ENCODE measurements around the gene ARL15. TPM values are rescaled to one million over a fixed set of nuclear protein-coding genes. Genes with fewer than 3 reads are reported as not detected.

The ARL15 gene
- total RNA-seq, 1 experiment from 2014 or later: 15.4 TPM

GRCh38 chr5:53940921-53941320, 369.5 kb downstream of the ARL15 start:
- Histone ChIP-seq H3K36me3 (no peaks in the 10 kb centered on the region), H3K27me3 (replicated peaks) (no peaks in the 10 kb centered on the region), H3K4me1 (replicated peaks) (peaks cover 16% of the 10 kb centered on the region), H3K4me3 (no peak overlapping the region), H3K27ac (no peak overlapping the region), H3K9me3 (replicated peaks) (no peaks in the 10 kb centered on the region)
- DNase-seq (ENCODE audit: low read depth in 1 of 2, low spot score in 2 of 2): no peak

GRCh38 chr5:53937467-53937866, 372.9 kb downstream of the ARL15 start:
- Histone ChIP-seq H3K9me3 (replicated peaks) (no peaks in the 10 kb centered on the region), H3K4me3 (no peak overlapping the region), H3K27me3 (replicated peaks) (no peaks in the 10 kb centered on the region), H3K4me1 (replicated peaks) (peaks cover 28% of the 10 kb centered on the region), H3K36me3 (no peaks in the 10 kb centered on the region), H3K27ac (no peak overlapping the region)
- DNase-seq (ENCODE audit: low read depth in 1 of 2, low spot score in 2 of 2): no peak

- Histone ChIP-seq H3K36me3 (no peaks in the 10 kb centered on the region), H3K4me1 (replicated peaks) (peaks cover 28% of the 10 kb centered on the region), H3K27ac (no peak overlapping the region), H3K4me3 (no peak overlapping the region), H3K27me3 (replicated peaks) (no peaks in the 10 kb centered on the region), H3K9me3 (replicated peaks) (no peaks in the 10 kb centered on the region)
- no peak for DNase-seq (ENCODE audit: low read depth in 1 of 2, low spot score in 2 of 2)
Observed at GRCh38 chr5:53936481-53937352, 373.7 kb downstream of the ARL15 start.

- Histone ChIP-seq H3K4me1 (replicated peaks) (peaks cover 28% of the 10 kb centered on the region), H3K36me3 (no peaks in the 10 kb centered on the region), H3K27ac (no peak overlapping the region), H3K27me3 (replicated peaks) (no peaks in the 10 kb centered on the region), H3K4me3 (no peak overlapping the region), H3K9me3 (replicated peaks) (no peaks in the 10 kb centered on the region)
- no peak for DNase-seq (ENCODE audit: low read depth in 1 of 2, low spot score in 2 of 2)
Observed at GRCh38 chr5:53934151-53934820, 376.1 kb downstream of the ARL15 start.

- no peaks in the 10 kb centered on the region for H3K36me3 ChIP-seq
- H3K27ac ChIP-seq: no peak overlapping the region
- no peaks in the 10 kb centered on the region for H3K9me3 ChIP-seq (replicated peaks)
- no peak overlapping the region for H3K4me3 ChIP-seq
- DNase-seq (ENCODE audit: low read depth in 1 of 2, low spot score in 2 of 2): no peak
- peaks cover 28% of the 10 kb centered on the region for H3K4me1 ChIP-seq (replicated peaks)
- no peaks in the 10 kb centered on the region for H3K27me3 ChIP-seq (replicated peaks)
Observed at GRCh38 chr5:53932351-53932750, 378.0 kb downstream of the ARL15 start.

- no peak for DNase-seq (ENCODE audit: low read depth in 1 of 2, low spot score in 2 of 2)
- Histone ChIP-seq H3K9me3 (replicated peaks) (no peaks in the 10 kb centered on the region), H3K4me1 (replicated peaks) (peaks cover 14% of the 10 kb centered on the region; the same call in 1 of the 2 replicates), H3K27ac (no peak overlapping the region), H3K36me3 (no peaks in the 10 kb centered on the region), H3K4me3 (no peak overlapping the region), H3K27me3 (replicated peaks) (no peaks in the 10 kb centered on the region)
Observed at GRCh38 chr5:53930457-53930856, 379.9 kb downstream of the ARL15 start.

- no peak overlapping the region for H3K27ac ChIP-seq
Observed at GRCh38 chr5:53929570-53929969, 380.8 kb downstream of the ARL15 start.

GRCh38 chr5:53929152-53929551, 381.2 kb downstream of the ARL15 start:
- H3K27me3 ChIP-seq (replicated peaks): no peaks in the 10 kb centered on the region
- no peak for DNase-seq (ENCODE audit: low read depth in 1 of 2, low spot score in 2 of 2)
- no peak overlapping the region for H3K27ac ChIP-seq
- no peak overlapping the region for H3K4me3 ChIP-seq
- H3K4me1 ChIP-seq (replicated peaks): 0 out of 2 replicates have a peak, but pooled peaks cover 3% of the 10 kb centered on the region
- no peaks in the 10 kb centered on the region for H3K9me3 ChIP-seq (replicated peaks)
- no peaks in the 10 kb centered on the region for H3K36me3 ChIP-seq

More at GRCh38 chr5:53929570-53929969, 380.8 kb downstream of the ARL15 start:
- Histone ChIP-seq H3K4me3 (no peak overlapping the region), H3K36me3 (no peaks in the 10 kb centered on the region), H3K4me1 (replicated peaks) (0 out of 2 replicates have a peak, but pooled peaks cover 5% of the 10 kb centered on the region), H3K27me3 (replicated peaks) (no peaks in the 10 kb centered on the region), H3K9me3 (replicated peaks) (no peaks in the 10 kb centered on the region)
- DNase-seq (ENCODE audit: low read depth in 1 of 2, low spot score in 2 of 2): no peak

GRCh38 chr5:53928641-53929040, 381.7 kb downstream of the ARL15 start:
- Histone ChIP-seq H3K4me1 (replicated peaks) (no peaks in the 10 kb centered on the region), H3K27ac (no peak overlapping the region), H3K9me3 (replicated peaks) (no peaks in the 10 kb centered on the region), H3K36me3 (no peaks in the 10 kb centered on the region), H3K27me3 (replicated peaks) (no peaks in the 10 kb centered on the region), H3K4me3 (no peak overlapping the region)
- DNase-seq (ENCODE audit: low read depth in 1 of 2, low spot score in 2 of 2): no peak

- no peak overlapping the region for H3K4me3 ChIP-seq
- no peaks in the 10 kb centered on the region for H3K36me3 ChIP-seq
- H3K4me1 ChIP-seq (replicated peaks): 0 out of 2 replicates have a peak, but pooled peaks cover 4% of the 10 kb centered on the region
- no peaks in the 10 kb centered on the region for H3K27me3 ChIP-seq (replicated peaks)
- DNase-seq (ENCODE audit: low read depth in 1 of 2, low spot score in 2 of 2): no peak
- no peak overlapping the region for H3K27ac ChIP-seq
- H3K9me3 ChIP-seq (replicated peaks): no peaks in the 10 kb centered on the region
Observed at GRCh38 chr5:53927668-53928247, 382.6 kb downstream of the ARL15 start.

- no peaks in the 10 kb centered on the region for H3K27me3 ChIP-seq (replicated peaks)
- H3K4me3 ChIP-seq: no peak overlapping the region
- H3K36me3 ChIP-seq: no peaks in the 10 kb centered on the region
- no peak overlapping the region for H3K27ac ChIP-seq
- 0 out of 2 replicates have a peak, but pooled peaks cover 4% of the 10 kb centered on the region for H3K4me1 ChIP-seq (replicated peaks)
- no peaks in the 10 kb centered on the region for H3K9me3 ChIP-seq (replicated peaks)
- no peak for DNase-seq (ENCODE audit: low read depth in 1 of 2, low spot score in 2 of 2)
Observed at GRCh38 chr5:53926026-53926425, 384.3 kb downstream of the ARL15 start.

- no peak overlapping the region for H3K4me3 ChIP-seq
- H3K4me1 ChIP-seq (replicated peaks): 0 out of 2 replicates have a peak, but pooled peaks cover 4% of the 10 kb centered on the region
- H3K27me3 ChIP-seq (replicated peaks): no peaks in the 10 kb centered on the region
- no peaks in the 10 kb centered on the region for H3K9me3 ChIP-seq (replicated peaks)
- H3K27ac ChIP-seq: no peak overlapping the region
- no peaks in the 10 kb centered on the region for H3K36me3 ChIP-seq
- DNase-seq (ENCODE audit: low read depth in 1 of 2, low spot score in 2 of 2): no peak
Observed at GRCh38 chr5:53924392-53924791, 386.0 kb downstream of the ARL15 start.

- Histone ChIP-seq H3K27me3 (replicated peaks) (no peaks in the 10 kb centered on the region), H3K4me1 (replicated peaks) (0 out of 2 replicates have a peak, but pooled peaks cover 4% of the 10 kb centered on the region), H3K9me3 (replicated peaks) (no peaks in the 10 kb centered on the region), H3K4me3 (no peak overlapping the region), H3K36me3 (no peaks in the 10 kb centered on the region), H3K27ac (no peak overlapping the region)
- DNase-seq (ENCODE audit: low read depth in 1 of 2, low spot score in 2 of 2): no peak
Observed at GRCh38 chr5:53923961-53924360, 386.4 kb downstream of the ARL15 start.
